Measurements from ENCODE around the gene MINK1. TPM values are rescaled to one million over a fixed set of nuclear protein-coding genes. Genes with fewer than 3 reads are reported as not detected.

Gene MINK1
- 41.5 and 49.9 TPM in 2 replicates for total RNA-seq

DNA sequence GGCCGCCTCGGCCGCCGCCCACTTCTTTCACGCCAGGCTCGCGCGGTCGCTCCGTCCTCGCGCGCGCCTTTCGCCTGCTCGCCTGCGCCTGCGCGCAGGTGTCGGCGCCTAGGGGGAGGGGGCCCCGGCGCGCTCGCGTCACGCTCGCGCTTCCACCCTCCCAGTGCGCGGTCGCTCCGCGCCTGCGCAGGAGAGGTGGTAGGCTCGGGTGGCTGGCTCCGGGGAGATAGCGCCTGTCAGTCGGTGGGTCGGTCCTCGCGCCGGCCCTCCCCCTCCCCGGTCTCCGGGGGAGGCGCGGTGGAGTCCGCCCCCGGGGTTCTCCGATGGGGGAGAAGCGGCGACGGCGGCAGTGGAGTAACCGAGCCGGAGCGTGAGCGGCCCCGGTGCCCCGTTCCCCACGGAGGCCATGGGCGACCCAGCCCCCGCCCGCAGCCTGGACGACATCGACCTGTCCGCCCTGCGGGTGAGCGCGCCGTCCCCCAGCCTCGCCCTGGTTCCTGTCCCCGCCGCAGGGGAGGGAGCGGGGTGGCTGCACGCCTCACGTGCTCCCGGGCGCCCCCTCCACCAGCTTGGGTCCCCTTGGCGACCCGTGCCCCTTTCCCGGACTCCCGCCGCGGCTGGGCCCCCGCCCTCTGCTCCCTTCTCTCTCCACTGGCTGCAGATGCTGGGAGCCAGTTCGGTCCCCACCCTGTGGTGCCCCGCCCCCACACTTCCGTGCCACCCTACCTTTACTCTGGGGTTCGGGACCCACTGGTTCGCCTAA is at the start of gene MINK1:
Gene MINK1 (plus strand): TSS at position 163 of the 763 bp plus-strand sequence. CDS start 244 bp downstream, at position 407.

DNA sequence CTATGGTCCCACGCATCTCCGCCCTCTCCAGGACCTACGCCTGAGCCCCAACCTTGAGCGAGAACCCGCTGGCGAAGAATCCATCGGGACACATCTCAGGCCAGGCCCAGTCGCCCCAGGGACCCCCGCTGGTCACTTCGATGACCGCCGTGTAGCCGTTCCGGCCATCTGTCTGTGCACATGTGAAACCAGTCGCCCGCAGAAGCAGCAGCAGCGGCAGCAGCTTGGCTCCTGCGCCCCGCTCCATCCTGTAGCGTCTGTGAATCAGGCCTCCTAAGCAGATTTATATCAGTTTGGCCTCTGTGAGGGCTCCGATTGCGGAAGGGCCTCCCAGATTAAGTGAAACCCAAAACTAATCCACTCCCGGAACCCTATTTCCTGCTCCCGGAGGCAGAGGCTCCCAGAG is 47.0 kb upstream of the MINK1 start, which contains the start of gene VMO1:
Gene VMO1 (minus strand): TSS at position 259 of the 406 bp plus-strand sequence. CDS start 12 bp downstream, at position 247.

DNA sequence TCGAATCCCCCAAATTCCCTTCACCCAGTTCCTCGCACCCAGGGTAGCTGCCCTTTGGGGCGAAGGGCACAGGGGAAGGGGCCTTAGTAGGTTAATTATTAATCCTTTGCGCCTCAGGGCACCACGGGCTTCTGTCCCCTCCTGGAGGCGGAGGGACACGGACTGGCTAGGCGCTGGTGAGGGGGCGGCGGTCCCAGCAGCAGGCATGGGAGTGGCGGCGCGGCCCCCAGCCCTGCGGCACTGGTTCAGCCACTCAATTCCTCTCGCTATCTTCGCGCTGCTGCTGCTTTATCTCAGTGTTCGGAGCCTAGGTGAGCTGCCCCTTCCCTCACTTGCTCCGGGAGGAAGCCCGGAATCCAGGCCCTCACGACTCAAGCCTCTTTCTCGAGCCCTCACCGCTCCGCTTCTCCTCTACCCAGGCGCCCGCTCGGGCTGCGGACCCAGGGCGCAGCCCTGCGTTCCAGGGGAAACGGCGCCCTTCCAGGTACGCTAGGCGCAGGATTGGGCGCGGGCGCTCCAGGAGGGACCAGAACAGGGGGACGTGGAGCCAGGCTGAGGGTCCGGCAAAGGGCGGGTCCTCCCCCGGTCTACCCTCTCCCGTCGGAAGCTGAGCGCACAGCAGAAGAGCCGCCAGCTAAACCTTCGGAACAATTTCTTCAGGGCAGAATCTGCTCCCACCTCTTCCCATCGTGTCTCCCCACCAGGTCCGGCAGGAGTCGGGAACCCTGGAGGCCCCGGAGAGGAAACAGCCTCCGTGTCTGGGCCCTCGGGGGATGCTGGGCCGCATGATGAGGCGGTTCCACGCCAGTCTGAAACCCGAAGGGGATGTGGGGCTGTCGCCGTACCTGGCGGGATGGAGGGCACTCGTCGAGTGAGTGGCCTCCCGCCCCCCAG is 44.1 kb upstream of the MINK1 start, which contains the start of gene GLTPD2:
Gene GLTPD2 (plus strand): TSS at position 158 of the 894 bp plus-strand sequence. CDS start 48 bp downstream, at position 206.

DNA sequence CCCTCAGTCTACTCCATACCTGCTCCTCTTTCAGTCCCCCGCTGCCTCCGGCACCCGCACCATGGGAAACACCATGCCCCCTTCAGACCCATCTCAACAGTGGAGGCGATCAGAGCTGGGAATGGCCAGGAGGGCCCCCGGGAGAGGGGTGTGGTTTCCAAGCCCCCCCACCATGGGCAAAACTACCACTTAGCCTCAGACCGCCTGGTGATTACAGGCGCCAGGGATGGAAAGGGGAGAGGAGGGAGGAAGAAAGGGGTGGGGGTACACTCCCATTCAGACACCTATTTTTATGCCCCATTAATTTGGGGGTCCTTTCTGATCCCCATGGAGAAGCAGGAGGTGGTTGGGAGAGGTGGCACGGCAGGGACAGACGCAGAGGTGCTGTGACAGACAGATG is 30.9 kb upstream of the MINK1 start, which contains the start of gene C17orf114:
Gene C17orf114 (minus strand): TSS at position 101 of the 400 bp plus-strand sequence.

DNA sequence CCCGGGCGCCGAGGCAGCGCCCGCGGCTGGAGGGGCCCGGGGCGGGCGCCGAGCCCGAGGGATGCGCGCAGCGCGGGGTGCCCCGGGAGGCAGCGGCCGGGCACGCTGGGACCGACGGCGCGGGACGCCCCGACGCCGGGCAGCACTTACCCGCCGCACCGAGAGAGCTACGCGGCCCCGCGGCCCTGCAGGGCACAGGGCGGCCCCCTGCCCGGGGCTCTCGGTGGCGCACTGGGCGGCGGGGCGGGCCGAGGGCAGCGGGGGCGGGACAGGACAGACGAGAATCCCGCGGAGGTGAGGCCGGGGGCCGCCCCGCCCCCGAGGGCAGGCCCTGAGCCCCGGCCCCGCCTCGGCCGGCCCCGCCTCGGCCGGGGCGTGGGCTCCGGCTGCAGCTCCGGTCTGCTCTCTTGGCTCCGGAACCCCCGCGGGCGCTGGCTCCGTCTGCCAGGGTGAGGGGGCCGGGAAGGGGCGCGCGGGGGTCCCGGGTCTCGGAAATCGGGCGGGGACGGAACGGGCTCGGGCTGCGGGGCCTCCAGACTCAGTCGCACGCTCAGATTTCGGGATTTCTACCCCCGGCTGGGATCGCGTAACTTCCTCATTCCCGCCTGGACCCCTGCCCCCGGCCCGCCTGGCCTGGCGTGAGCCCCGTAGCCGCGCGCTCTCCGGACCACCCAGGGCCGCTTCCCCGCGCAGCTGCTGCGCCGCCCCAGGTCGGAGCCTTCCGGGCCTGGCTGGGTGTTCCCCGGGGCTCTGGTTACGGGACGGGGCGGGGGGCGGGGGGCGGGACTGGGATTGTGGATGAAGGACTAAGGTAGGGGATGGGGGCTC is 26.1 kb upstream of the MINK1 start, which contains the start of gene PLD2:
Gene PLD2 (plus strand): TSS at position 376 of the 828 bp plus-strand sequence. CDS start 621 bp downstream, outside the sequence.

GRCh38 chr17:4899341-4900230 is 66.4 kb downstream of the MINK1 start, which contains the start of gene C17orf107:
Gene C17orf107 (plus strand): TSS chr17:4899536. CDS start chr17:4899763, 227 bp downstream.

DNA sequence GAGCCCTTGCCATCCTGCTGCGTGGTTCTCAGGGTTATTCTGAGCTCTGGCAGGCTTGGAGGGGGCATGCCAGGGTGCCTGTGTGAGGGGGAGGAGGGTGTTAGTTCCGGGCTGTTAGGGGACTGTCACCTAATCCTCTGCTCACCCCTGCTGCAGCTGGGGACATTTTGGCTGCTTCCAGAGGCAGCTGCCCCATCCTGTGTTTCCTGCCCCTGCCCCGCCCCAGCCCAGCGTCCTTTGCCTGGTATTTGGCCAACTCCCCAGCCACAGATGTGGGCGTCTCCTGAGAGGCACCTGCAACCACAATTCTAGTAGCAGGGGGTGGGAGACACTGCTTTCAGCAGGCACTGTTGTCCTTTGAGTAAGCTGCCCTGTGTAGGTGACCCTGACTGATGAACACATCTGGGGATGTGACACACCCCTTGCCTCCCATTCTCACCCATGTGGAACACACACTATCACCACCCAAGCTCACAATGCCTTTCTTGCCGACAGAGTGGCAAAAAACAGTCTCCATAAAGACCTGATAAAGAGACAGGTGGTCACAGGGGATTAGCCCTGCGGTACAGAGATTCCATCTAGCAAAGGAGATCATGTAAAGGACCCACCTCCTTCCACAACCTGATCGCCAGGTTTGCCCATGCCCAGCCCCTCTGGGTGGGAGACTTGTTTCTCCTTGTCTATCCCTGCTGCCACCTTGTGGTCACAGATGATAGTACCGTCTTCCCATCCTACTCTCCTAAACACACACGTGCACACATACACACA is 70.1 kb downstream of the MINK1 start, which contains the start of gene CHRNE:
Gene CHRNE (minus strand): TSS at position 48 of the 768 bp plus-strand sequence. CDS start 35 bp downstream, at position 13.

GRCh38 chr17:4931963-4932362 is 98.8 kb downstream of the MINK1 start, which contains the start of gene GP1BA:
Gene GP1BA (plus strand): TSS chr17:4932277. CDS start chr17:4932605, 328 bp downstream.

GRCh38 chr17:4939796-4940554 is 106.8 kb downstream of the MINK1 start, which contains the start of the genes RNF167 and SLC25A11:
Gene RNF167 (plus strand): TSS chr17:4940268. CDS start chr17:4940910, 642 bp downstream.
Gene SLC25A11 (minus strand): TSS chr17:4940046. CDS start chr17:4939910, 136 bp downstream.

Other genes starting within 250 kb of the MINK1 start
- not detected in 2 replicates for gene SMTNL2, start 248.8 kb upstream of the MINK1 start, total RNA-seq
- gene ALOX15, start 191.7 kb upstream of the MINK1 start, total RNA-seq, result not detected in 2 replicates
- gene PELP1, start 129.2 kb upstream of the MINK1 start, total RNA-seq, result 23.3 and 40.8 TPM in 2 replicates
- gene ARRB2, start 122.7 kb upstream of the MINK1 start, total RNA-seq, result 18.4 and 20.7 TPM in 2 replicates
- gene MED11, start 101.9 kb upstream of the MINK1 start, total RNA-seq, result 12.0 and 14.9 TPM in 2 replicates
- 0.27 TPM in 1 of 2 replicates, not detected in the other for gene ZMYND15, start 93.5 kb upstream of the MINK1 start, total RNA-seq
- gene CXCL16, start 93.4 kb upstream of the MINK1 start, total RNA-seq, result 2.8 and 5.6 TPM in 2 replicates
- gene TM4SF5, start 61.5 kb upstream of the MINK1 start, total RNA-seq, result not detected in 2 replicates
- gene VMO1, start 47.0 kb upstream of the MINK1 start, total RNA-seq, result 0.57 and 0.93 TPM in 2 replicates
- gene GLTPD2, start 44.4 kb upstream of the MINK1 start, total RNA-seq, result not detected in 2 replicates
- gene PSMB6, start 37.2 kb upstream of the MINK1 start, total RNA-seq, result 140 and 154 TPM in 2 replicates
- 27.9 and 28.6 TPM in 2 replicates for gene PLD2, start 26.2 kb upstream of the MINK1 start, total RNA-seq
- gene C17orf107, start 66.2 kb downstream of the MINK1 start, total RNA-seq, result 0.50 and 0.80 TPM in 2 replicates
- 0.13 and 0.43 TPM in 2 replicates for gene CHRNE, start 69.8 kb downstream of the MINK1 start, total RNA-seq
- gene GP1BA, start 98.9 kb downstream of the MINK1 start, total RNA-seq, result not detected in 2 replicates
- 43.7 and 45.5 TPM in 2 replicates for gene SLC25A11, start 106.7 kb downstream of the MINK1 start, total RNA-seq
- gene RNF167, start 106.9 kb downstream of the MINK1 start, total RNA-seq, result 25.3 and 26.6 TPM in 2 replicates
- 587 and 743 TPM in 2 replicates for gene PFN1, start 115.2 kb downstream of the MINK1 start, total RNA-seq
- gene ENO3, start 117.8 kb downstream of the MINK1 start, total RNA-seq, result 1.6 and 2.4 TPM in 2 replicates
- gene SPAG7, start 134.5 kb downstream of the MINK1 start, total RNA-seq, result 33.9 and 43.0 TPM in 2 replicates
- 14.4 and 18.5 TPM in 2 replicates for gene CAMTA2, start 154.3 kb downstream of the MINK1 start, total RNA-seq
- 0.22 and 0.27 TPM in 2 replicates for gene INCA1, start 164.2 kb downstream of the MINK1 start, total RNA-seq
- gene KIF1C, start 164.6 kb downstream of the MINK1 start, total RNA-seq, result 86.4 and 132 TPM in 2 replicates
- 0.07 TPM in 1 of 2 replicates, not detected in the other for gene SLC52A1, start 202.1 kb downstream of the MINK1 start, total RNA-seq
- 1.7 and 2.4 TPM in 2 replicates for gene ZFP3, start 245.1 kb downstream of the MINK1 start, total RNA-seq

Measured in thoracic aorta endothelial cell (primary cell).